Stimulated activated CD4-positive, alpha-beta T cell treated with anti-CD3 and anti-CD28 coated beads, Interleukin-2, amount 100 ng/mL, for 48 hours (primary cell): ENCODE measurements around the gene CSAD.
A peak's percentile ranks its signal among the peaks of the same experiment; 100 is the strongest.

Experiments used
- DNase-seq, 2 donors: peaks; one replicate each; pipeline ENCODE4 v3.0.0-alpha.2; 2020

The CSAD gene

DNA sequence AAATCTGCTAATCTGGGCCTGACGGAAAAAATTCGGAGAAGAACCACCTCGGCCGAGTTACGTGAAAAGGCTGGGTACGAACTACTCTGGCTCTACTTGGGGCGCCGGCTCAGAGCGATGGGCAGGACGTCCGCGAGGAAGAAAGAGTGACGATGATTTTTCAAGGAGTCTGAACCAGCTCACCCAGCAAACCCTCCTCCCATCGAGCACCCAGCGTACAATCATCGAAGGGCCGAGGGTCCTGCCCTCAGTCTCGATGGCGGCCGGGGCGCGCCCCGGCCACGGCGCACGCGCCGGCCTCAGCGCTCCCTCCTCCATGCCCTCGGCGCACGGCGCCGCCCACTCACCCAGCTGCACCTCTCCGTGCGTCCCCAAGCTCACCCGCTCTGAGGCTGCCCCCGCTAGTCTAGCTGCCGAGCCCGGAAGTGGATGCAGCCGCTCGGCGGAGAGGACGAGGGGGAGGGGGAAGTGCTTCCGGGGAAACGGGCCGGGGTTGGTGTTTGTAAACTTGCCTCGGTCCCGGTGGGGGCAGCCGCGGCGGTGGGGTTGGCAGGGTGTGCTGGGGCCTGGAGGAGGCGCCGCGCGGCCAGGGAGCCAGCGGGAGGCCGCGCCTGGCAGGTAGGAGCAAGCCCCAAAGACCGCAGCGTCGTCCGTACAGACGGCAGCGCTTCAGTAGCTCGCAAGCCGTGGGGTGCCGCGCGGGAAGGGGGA lies at the start of gene CSAD, which contains the start of gene ZNF740:
Gene CSAD, minus strand, starts transcription at position 706 of the 711 bp plus-strand sequence. CDS start 7,455 bp downstream, outside the sequence.
Gene ZNF740, plus strand, starts transcription at position 503 of the 711 bp plus-strand sequence. CDS start 1,262 bp downstream, outside the sequence.
- DNase-seq = peak; percentile 97

DNA sequence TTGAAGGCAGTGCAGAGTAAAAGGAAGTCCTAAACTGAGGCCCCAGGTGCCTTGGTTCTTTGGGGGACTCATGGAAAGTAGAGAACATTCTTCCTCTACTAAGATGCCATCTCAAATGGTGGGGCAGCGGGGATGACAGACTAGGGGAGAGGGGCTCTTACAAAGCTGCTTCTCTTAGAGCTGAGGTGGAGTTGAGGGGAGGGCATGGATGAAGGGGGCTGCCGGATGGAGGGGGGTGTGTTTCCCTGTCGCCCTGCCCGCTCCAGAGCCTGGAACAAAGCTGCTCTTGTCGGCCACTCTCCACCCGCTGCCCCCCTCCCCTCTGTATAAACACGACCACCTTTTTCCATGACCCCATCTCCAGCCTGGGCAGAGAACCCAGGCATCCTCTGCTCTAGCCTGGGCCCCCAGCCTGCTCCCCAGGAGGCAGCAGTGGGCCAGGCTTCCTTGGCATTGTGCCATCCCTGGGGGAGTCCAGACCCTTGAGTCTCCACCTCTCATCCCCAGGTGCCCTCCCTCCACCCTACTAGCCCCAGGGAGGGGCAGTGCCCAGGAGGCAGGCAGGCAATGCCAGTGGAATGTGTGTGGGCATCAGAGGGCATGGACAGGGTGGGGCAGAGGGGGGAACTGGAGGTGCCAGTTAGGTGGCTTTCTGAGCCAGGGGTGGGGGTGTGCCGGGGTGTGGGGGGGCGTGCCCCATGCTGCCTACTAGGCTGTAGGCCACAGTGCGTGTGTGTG lies 49.6 kb upstream of the CSAD start:
- DNase-seq = no peak

GRCh38 chr12:53229454-53229853 lies 48.7 kb upstream of the CSAD start:
- DNase-seq = no peak

DNA sequence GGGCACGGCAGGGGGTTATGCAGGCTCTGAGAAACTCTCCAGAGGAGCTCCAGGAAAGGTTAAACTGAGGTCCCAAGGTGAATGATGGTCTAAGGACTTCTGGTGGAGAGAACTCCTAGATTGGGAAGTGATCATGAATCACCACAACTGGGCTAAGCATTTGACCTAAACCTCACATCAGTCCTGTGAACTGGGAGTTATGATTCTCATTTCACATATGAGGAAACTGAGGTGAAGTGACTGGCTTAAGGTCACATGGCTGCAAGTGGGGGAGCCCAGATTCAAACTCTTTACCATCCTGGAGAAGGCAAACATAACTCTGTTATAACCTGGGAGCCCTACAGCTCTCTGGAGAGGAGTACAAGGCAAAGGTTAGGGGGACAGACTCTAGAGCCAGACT lies 47.1 kb upstream of the CSAD start:
- DNase-seq = no peak

DNA sequence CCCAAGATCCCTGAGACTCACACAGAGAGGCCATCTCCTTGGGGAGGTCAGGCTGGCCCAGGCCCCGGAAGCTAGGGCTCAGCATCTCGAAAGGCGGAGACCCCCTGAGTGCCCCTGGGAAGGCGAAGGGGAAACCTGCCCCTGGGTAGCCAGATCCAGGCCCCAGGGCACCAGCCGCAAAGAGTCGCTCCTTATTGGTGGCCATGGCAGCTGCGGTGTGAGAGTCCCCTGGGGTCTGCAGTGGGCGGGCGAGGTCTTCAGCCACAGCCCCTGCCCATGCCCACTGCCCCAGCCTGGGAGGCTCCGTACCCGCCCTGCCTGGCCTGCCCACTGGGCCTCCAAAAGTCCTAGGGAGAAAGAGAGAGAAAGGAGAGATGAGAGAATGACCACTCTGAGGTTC lies 46.6 kb upstream of the CSAD start:
- DNase-seq = no peak

DNA sequence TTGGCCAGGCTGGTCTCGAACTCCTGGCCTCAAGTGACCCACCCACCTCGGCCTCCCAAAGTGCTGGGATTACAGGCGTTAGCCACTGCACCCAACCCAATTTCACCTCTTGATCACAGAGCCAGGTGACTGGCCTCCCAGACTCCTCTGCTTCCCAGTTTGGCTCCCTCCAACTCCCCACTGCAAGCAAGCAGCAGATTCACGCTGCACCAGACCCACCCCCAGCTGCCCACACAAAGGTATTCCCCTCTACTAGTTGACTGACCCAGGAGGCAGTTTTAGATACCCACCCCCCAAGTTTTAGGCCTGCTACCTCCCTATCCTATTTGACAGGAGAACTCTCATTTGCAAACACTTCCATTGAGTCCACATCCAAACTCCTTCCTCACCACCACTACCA lies 46.1 kb upstream of the CSAD start:
- no peak for DNase-seq

DNA sequence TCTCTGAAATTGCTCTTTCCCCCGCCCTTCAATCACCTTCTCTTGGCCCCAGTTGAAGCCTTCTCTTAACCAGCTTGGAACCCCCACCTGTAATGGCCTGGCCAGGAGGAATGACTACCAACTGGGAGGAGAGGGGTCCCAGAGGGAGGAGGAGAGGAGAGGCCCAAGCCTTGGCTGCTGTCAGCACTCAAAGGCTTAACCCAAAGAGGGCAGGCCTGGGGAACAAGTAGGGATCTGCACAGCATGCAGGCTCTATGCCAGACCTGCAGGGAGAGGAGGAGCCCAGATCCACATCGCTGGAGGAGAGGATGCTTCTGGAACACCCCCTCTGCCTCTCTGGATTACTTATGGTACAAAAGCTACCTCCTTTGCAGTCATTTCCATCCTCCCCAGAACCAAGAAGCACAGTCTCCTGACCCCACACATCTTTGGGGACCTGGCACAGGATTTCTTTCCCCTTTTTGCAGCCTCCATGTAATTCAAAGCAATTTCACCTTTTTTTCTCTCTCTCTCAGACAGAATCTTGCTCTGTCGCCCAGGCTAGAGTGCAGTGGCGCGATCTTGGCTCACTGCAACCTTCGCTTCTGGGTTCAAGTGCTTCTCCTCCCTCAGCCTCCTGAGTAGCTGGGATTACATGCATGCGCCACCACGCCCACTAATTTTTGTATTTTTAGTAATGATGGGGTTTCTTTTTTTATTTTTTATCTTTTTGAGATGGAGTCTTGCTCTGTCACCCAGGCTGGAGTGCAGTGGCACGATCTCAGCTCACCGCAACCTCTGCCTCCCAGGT lies 45.1 kb upstream of the CSAD start:
- DNase-seq = no peak

- DNase-seq = no peak
These were observed 44.3 kb upstream of the CSAD start for GRCh38 chr12:53224897-53225634.

GRCh38 chr12:53224061-53224896 lies 43.6 kb upstream of the CSAD start:
- DNase-seq = no peak

GRCh38 chr12:53223389-53224060 lies 42.8 kb upstream of the CSAD start:
- no peak for DNase-seq

- DNase-seq = no peak
These were observed 42.1 kb upstream of the CSAD start for GRCh38 chr12:53222806-53223261.

DNA sequence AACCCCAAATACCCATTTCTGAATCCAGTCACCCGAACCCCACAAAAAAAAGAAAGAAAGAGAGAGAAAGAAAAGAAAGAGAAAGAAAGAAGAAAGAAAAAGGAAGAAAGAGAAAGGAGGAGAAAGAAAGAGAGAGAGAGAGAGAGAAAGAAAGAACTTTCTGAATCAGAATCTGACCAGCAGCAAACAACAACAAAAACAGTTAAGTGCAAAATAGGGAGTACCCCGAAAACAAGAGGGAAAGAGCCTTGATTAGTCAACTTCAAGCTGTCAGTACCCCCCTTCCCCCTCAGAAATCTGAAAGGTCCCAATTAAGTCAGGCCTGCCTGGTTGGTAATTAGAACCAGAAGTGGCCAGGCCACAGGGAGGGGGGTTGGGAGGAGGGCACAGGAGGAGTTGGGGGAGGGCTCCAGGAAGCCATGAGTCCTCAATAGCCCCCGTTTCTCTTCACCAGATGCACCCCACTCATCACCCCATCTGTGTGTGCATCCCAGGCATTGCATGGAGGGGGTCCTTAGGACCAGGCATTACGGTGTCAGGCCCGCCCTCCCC lies 41.5 kb upstream of the CSAD start:
- no peak for DNase-seq

GRCh38 chr12:53221203-53222080 lies 40.7 kb upstream of the CSAD start:
- DNase-seq = no peak

DNA sequence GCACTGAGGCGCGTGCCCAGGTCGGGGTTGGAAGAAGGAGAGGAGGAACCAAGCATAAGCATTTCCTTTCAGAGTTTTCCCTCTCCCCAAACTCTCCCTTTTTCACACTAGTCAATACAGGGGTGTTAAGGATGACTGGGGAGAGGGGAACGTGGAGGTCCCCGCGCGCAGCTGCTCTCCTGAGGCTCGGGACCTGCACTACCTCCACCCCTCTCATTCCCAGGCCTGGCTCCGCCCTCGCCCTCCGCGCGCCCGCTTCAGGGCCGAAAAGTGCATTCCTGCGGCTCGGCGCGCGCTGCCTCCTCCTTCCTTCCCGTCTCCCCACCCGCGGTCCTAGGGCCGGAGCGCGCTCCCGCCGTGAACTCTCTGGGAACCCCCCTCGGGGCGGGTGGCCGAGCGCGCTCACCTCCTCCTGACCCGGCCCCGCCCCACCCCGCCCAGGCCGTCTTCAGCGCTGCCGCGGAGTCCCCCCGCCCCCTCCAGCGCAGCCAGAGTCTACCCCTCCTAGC lies 40.0 kb upstream of the CSAD start:
- peak; percentile 69 to 75 for DNase-seq

GRCh38 chr12:53219956-53220693 lies 39.4 kb upstream of the CSAD start:
- DNase-seq = peak; percentile 66 to 71

- peak in 1 of 2 donors; percentile 61 for DNase-seq
These were observed 38.7 kb upstream of the CSAD start for GRCh38 chr12:53219292-53219955.

- no peak for DNase-seq
These were observed 38.0 kb upstream of the CSAD start for GRCh38 chr12:53218551-53219291.
